ENCODE measurements around the gene ATIC. TPM values are rescaled to one million over a fixed set of nuclear protein-coding genes. Genes with fewer than 3 reads are reported as not detected.

Gene ATIC
- polyA plus RNA-seq (2011; rRNA removed) (83.0 and 92.0 TPM in 2 replicates), polyA minus RNA-seq (2011; rRNA and poly(A)+ RNA removed) (62.3 and 79.4 TPM in 2 replicates)

GRCh38 chr2:215311625-215312396 lies at the start of gene ATIC:
ATIC (plus strand) TSS chr2:215312059; CDS start chr2:215312143, 84 bp downstream.
- no peaks in the 10 kb centered on the region for H3K27me3 ChIP-seq (ENCODE audit: control insufficient read depth, insufficient read depth, low read length)
- H3K4me3 ChIP-seq (ENCODE audit: low read depth, low read length): peak within 1 kb of the TSS; percentile 63
- H3K36me3 ChIP-seq (ENCODE audit: control insufficient read depth, insufficient read depth, low read length): no peaks in the 10 kb centered on the region
- DNase-seq (ENCODE audit: low read depth): peak; percentile 66
- CTCF ChIA-PET: interaction anchor here (1.2 to 1.6 kb wide), 3 partner anchors 10 to 351 kb away, joined by 3 to 6 read pairs (median 6); no protein-coding TSS in a partner anchor
- POLR2A ChIA-PET: interaction anchor here (0.5 kb wide), 2 partner anchors 607 to 769 kb away, joined by 3 to 7 read pairs; no protein-coding TSS in a partner anchor
- TF ChIP-seq, protein P1, sequence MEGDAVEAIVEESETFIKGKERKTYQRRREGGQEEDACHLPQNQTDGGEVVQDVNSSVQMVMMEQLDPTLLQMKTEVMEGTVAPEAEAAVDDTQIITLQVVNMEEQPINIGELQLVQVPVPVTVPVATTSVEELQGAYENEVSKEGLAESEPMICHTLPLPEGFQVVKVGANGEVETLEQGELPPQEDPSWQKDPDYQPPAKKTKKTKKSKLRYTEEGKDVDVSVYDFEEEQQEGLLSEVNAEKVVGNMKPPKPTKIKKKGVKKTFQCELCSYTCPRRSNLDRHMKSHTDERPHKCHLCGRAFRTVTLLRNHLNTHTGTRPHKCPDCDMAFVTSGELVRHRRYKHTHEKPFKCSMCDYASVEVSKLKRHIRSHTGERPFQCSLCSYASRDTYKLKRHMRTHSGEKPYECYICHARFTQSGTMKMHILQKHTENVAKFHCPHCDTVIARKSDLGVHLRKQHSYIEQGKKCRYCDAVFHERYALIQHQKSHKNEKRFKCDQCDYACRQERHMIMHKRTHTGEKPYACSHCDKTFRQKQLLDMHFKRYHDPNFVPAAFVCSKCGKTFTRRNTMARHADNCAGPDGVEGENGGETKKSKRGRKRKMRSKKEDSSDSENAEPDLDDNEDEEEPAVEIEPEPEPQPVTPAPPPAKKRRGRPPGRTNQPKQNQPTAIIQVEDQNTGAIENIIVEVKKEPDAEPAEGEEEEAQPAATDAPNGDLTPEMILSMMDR (IDR thresholded peaks at IDR 0.05; ENCODE audit: insufficient read depth, low read depth, low read length): no peak

DNA sequence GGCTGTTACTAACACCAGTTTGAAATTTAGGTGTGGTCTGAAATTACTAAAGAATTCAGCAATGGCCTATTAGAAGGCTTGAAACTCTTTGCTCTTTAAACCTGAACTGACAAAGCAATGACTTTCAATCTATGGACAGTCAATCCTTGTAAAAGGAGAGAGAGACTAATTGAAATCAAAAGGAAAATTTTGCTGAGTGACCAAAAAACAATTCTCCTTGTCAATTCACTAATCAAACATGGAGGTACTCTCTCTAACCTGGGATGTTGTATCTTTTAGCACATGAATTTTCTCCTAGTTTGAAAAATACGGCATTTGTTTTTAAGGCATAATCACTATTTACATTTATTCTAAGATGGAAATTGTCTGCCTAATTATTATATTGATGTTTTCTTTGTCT lies 49.6 kb upstream of the ATIC start:
- TF ChIP-seq, protein P1 (IDR thresholded peaks at IDR 0.05; ENCODE audit: insufficient read depth, low read depth, low read length): no peak
- no peak for DNase-seq (ENCODE audit: low read depth)

GRCh38 chr2:215262741-215263362 lies 49.0 kb upstream of the ATIC start:
- no peak for DNase-seq (ENCODE audit: low read depth)
- TF ChIP-seq, protein P1 (IDR thresholded peaks at IDR 0.05; ENCODE audit: insufficient read depth, low read depth, low read length): no peak
- POLR2A ChIA-PET: no interaction called here

More for the DNA sequence above, 49.6 kb upstream of the ATIC start:
- ChIA-PET POLR2A (no interaction called here), CTCF (no interaction called here)
- Histone ChIP-seq H3K27me3 (ENCODE audit: control insufficient read depth, insufficient read depth, low read length) (0 out of 2 replicates have a peak, but pooled peaks cover 1% of the 10 kb centered on the region), H3K4me3 (ENCODE audit: low read depth, low read length) (no peak overlapping the region), H3K36me3 (ENCODE audit: control insufficient read depth, insufficient read depth, low read length) (no peaks in the 10 kb centered on the region)

GRCh38 chr2:215264374-215264773 lies 47.5 kb upstream of the ATIC start:
- Histone ChIP-seq H3K27me3 (ENCODE audit: control insufficient read depth, insufficient read depth, low read length) (0 out of 2 replicates have a peak, but pooled peaks cover 1% of the 10 kb centered on the region), H3K36me3 (ENCODE audit: control insufficient read depth, insufficient read depth, low read length) (no peaks in the 10 kb centered on the region), H3K4me3 (ENCODE audit: low read depth, low read length) (no peak overlapping the region)
- DNase-seq (ENCODE audit: low read depth): no peak
- POLR2A ChIA-PET: no interaction called here
- CTCF ChIA-PET: interaction anchor here (1.1 to 1.4 kb wide), 2 partner anchors 17 to 667 kb away, joined by 3 to 4 read pairs; no protein-coding TSS in a partner anchor
- TF ChIP-seq, protein P1 (IDR thresholded peaks at IDR 0.05; ENCODE audit: insufficient read depth, low read depth, low read length): no peak

More at GRCh38 chr2:215262741-215263362, 49.0 kb upstream of the ATIC start:
- Histone ChIP-seq H3K36me3 (ENCODE audit: control insufficient read depth, insufficient read depth, low read length) (no peaks in the 10 kb centered on the region), H3K4me3 (ENCODE audit: low read depth, low read length) (no peak overlapping the region), H3K27me3 (ENCODE audit: control insufficient read depth, insufficient read depth, low read length) (0 out of 2 replicates have a peak, but pooled peaks cover 1% of the 10 kb centered on the region)
- CTCF ChIA-PET: no interaction called here

All from BJ (cell line).